Islet precursor cell (in vitro differentiated cells): ENCODE results near the gene ZNF519.

Experiments
- DNase-seq: peaks from one replicate; pipeline ENCODE4 v3.0.0-alpha.2; 2018

ZNF519 gene

GRCh38 chr18:14092625-14093306 lies 39.5 kb downstream of the ZNF519 start:
- DNase-seq = no peak

- peak; percentile 90 for DNase-seq
These were observed 42.5 kb downstream of the ZNF519 start for GRCh38 chr18:14089781-14090180.

GRCh38 chr18:14089191-14089590 lies 43.0 kb downstream of the ZNF519 start:
- DNase-seq = no peak

GRCh38 chr18:14086458-14087231 lies 45.6 kb downstream of the ZNF519 start:
- DNase-seq = peak; percentile 65

- no peak for DNase-seq
These were observed 46.3 kb downstream of the ZNF519 start for GRCh38 chr18:14085770-14086457.

- no peak for DNase-seq
These were observed 57.0 kb downstream of the ZNF519 start for GRCh38 chr18:14075196-14075595.

GRCh38 chr18:14074187-14074586 lies 58.0 kb downstream of the ZNF519 start:
- DNase-seq = peak; percentile 60

- DNase-seq = no peak
These were observed 78.6 kb downstream of the ZNF519 start for GRCh38 chr18:14053661-14054060.
